Measurements from ENCODE around the gene SNX7. TPM values are rescaled to one million over a fixed set of nuclear protein-coding genes. Genes with fewer than 3 reads are reported as not detected.

Gene SNX7
- total and polyA plus RNA-seq, 4 donors = 4.9 to 24.8 (median 13.1) TPM

DNA sequence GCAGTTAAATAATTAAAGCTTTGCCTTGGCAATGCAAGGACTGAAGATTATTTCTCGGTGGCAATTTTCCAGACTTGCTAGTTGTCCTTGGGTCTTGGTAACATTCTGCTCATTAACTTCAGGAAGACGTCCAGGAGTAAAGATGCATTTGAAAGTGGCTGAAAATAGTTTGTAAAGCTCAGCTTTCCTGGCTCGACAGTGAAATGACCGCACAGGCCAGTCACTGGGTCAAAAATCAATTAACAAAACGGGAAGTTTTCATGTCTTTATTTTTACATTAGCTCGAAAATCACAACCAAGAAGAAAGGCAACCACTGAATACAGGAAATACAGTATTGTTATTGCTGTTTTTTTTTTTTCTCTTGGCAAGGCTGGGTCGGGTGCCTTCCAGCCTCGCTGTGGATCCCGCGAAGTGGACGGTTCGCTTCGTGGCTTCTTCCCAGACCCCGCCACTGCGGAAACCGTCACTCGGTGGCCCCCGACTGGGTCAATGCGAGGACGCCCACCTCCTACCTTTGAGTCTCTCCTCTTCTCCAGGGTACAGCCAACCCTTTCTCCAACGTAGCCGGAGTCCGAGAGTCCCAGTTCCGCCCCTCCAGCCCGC, 479 bp upstream of the SNX7 start:
- Histone ChIP-seq H3K4me3 (peak overlapping the region; percentile 86), H3K9me3 (ENCODE audit: control insufficient read depth in 4 of 4, insufficient read depth in 3 of 4, low read length in 3 of 4) (no peaks in the 10 kb centered on the region), H3K4me1 (ENCODE audit: control insufficient read depth in 5 of 5, insufficient read depth in 5 of 5, low read length in 5 of 5) (peaks cover 0 to 13% (median 11%) of the 10 kb centered on the region in 5 donors), H3K27ac (ENCODE audit: low read depth in 1 of 2, low read length in 1 of 2) (peak overlapping the region; percentile 85 to 91), H3K27me3 (ENCODE audit: control insufficient read depth in 3 of 3, insufficient read depth in 3 of 3, low read length in 2 of 3) (no peaks in the 10 kb centered on the region), H3K36me3 (ENCODE audit: control insufficient read depth in 4 of 4, insufficient read depth in 4 of 4, low read length in 4 of 4) (peaks cover 0 to 4% (median 0%) of the 10 kb centered on the region in 4 donors), H3K9ac (ENCODE audit: insufficient read depth in 1 of 2, low read length in 2 of 2) (peak overlapping the region; percentile 69 to 83)
- DNase-seq (peak; percentile 24 to 67 (median 64)), ATAC-seq (ENCODE audit: insufficient read depth, low FRiP score) (peak; percentile 7)
- TF ChIP-seq, protein P1, sequence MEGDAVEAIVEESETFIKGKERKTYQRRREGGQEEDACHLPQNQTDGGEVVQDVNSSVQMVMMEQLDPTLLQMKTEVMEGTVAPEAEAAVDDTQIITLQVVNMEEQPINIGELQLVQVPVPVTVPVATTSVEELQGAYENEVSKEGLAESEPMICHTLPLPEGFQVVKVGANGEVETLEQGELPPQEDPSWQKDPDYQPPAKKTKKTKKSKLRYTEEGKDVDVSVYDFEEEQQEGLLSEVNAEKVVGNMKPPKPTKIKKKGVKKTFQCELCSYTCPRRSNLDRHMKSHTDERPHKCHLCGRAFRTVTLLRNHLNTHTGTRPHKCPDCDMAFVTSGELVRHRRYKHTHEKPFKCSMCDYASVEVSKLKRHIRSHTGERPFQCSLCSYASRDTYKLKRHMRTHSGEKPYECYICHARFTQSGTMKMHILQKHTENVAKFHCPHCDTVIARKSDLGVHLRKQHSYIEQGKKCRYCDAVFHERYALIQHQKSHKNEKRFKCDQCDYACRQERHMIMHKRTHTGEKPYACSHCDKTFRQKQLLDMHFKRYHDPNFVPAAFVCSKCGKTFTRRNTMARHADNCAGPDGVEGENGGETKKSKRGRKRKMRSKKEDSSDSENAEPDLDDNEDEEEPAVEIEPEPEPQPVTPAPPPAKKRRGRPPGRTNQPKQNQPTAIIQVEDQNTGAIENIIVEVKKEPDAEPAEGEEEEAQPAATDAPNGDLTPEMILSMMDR (IDR thresholded peaks at IDR 0.05; ENCODE audit: control extremely low read depth, extremely low read depth) = no peak
- 5% methylated on average over 25 of the region's 25 CpGs for WGBS, 2 donors

- Histone ChIP-seq H3K27me3 (ENCODE audit: control insufficient read depth in 3 of 3, insufficient read depth in 3 of 3, low read length in 2 of 3) (no peaks in the 10 kb centered on the region), H3K36me3 (ENCODE audit: control insufficient read depth in 4 of 4, insufficient read depth in 4 of 4, low read length in 4 of 4) (peaks cover 0 to 4% (median 0%) of the 10 kb centered on the region in 4 donors), H3K4me1 (ENCODE audit: control insufficient read depth in 5 of 5, insufficient read depth in 5 of 5, low read length in 5 of 5) (peaks cover 0 to 13% (median 11%) of the 10 kb centered on the region in 5 donors), H3K9ac (ENCODE audit: insufficient read depth in 1 of 2, low read length in 2 of 2) (peak overlapping the region; percentile 61 to 91), H3K4me3 (peak overlapping the region; percentile 86), H3K27ac (ENCODE audit: low read depth in 1 of 2, low read length in 1 of 2) (peak overlapping the region; percentile 85 to 91), H3K9me3 (ENCODE audit: control insufficient read depth in 4 of 4, insufficient read depth in 3 of 4, low read length in 3 of 4) (peaks cover 0 to 2% (median 0%) of the 10 kb centered on the region in 4 donors)
- 0 to 1% methylated on average over 6 of the region's 6 CpGs for WGBS, 2 donors
- TF ChIP-seq, protein P1 (IDR thresholded peaks at IDR 0.05; ENCODE audit: control extremely low read depth, extremely low read depth) = no peak
- DNase-seq (peak in 1 of 3 donors; percentile 69), ATAC-seq (ENCODE audit: insufficient read depth, low FRiP score) (no peak)
Measured at GRCh38 chr1:98662356-98662670, 792 bp downstream of the SNX7 start.

DNA sequence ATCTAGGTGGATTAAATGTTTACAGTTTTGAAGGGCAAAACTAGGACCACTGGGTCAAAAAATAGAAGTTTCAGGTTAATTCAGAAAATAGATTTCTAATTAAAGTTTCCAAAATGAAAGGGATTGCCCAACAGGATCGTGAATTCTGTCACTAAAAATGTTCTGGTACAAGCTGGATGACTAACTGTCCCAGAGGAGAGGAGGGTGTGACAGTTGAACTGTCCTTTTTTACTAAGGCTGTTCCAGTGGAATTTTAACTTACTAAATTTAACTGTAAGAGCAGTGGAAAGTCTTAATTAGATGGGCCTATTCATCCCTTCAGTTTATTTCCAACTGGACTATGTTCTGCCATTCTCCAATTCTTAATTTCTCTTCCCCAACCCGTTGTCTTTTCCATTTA, 7.2 kb downstream of the SNX7 start:
- H3K9ac ChIP-seq (ENCODE audit: insufficient read depth in 1 of 2, low read length in 2 of 2) = no peak overlapping the region
- DNase-seq (no peak), ATAC-seq (ENCODE audit: insufficient read depth, low FRiP score) (no peak)
- TF ChIP-seq, protein P1 (IDR thresholded peaks at IDR 0.05; ENCODE audit: control extremely low read depth, extremely low read depth) = no peak
- peaks cover 0 to 11% (median 0%) of the 10 kb centered on the region in 5 donors for H3K4me1 ChIP-seq (ENCODE audit: control insufficient read depth in 5 of 5, insufficient read depth in 5 of 5, low read length in 5 of 5)
- H3K9me3 ChIP-seq (ENCODE audit: control insufficient read depth in 4 of 4, insufficient read depth in 3 of 4, low read length in 3 of 4) = peaks cover 0 to 2% (median 0%) of the 10 kb centered on the region in 4 donors
- H3K27ac ChIP-seq (ENCODE audit: low read depth in 1 of 2, low read length in 1 of 2) = peak overlapping the region in 1 of 2 donors; percentile 74
- 79 to 84% methylated on average over 2 of the region's 2 CpGs for WGBS, 2 donors
- no peak overlapping the region for H3K4me3 ChIP-seq
- H3K36me3 ChIP-seq (ENCODE audit: control insufficient read depth in 4 of 4, insufficient read depth in 4 of 4, low read length in 4 of 4) = no peaks in the 10 kb centered on the region
- H3K27me3 ChIP-seq (ENCODE audit: control insufficient read depth in 3 of 3, insufficient read depth in 3 of 3, low read length in 2 of 3) = no peaks in the 10 kb centered on the region

Measured in lung (tissue), 12 donors.